Spleen (tissue), 11 donors: ENCODE results near the gene TUBGCP6. TPM values are rescaled to one million over a fixed set of nuclear protein-coding genes. Genes with fewer than 3 reads are reported as not detected.

ENCODE experiments used
- DNase-seq: peaks from one replicate; pipeline ENCODE4 v3.0.0-alpha.2; 2020
- H3K27ac ChIP-seq, 8 donors: fragments of 200-600 bp; sonication (generic) in 7 of 8; 1 replicate in 4 of 8; 2 replicates in 4 of 8; pipeline versions ENCODE4 v1.5.0 to v1.8.0; 2016 to 2021; ENCODE audit warnings: inconsistent platforms in 4 of 8, mild to moderate bottlenecking in 4 of 8, moderate library complexity in 1 of 8
- H3K27me3 ChIP-seq, 7 donors: fragments of 200-600 bp; sonication (generic) in 6 of 7; replicated peaks in 1 of 7; 1 replicate in 4 of 7; 2 replicates in 3 of 7; pipeline versions ENCODE4 v1.5.0 to v1.8.0; 2016 to 2021; ENCODE audit warnings: inconsistent platforms in 3 of 7, mild to moderate bottlenecking in 1 of 7
- H3K36me3 ChIP-seq, 6 donors: fragments of 200-600 bp; sonication (generic) in 5 of 6; 1 replicate in 4 of 6; 2 replicates in 2 of 6; pipeline versions ENCODE4 v1.5.0 to v1.8.0; 2016 to 2021; ENCODE audit warnings: inconsistent platforms in 2 of 6
- H3K4me1 ChIP-seq, 6 donors: fragments of 200-600 bp; sonication (generic) in 5 of 6; 1 replicate in 3 of 6; 2 replicates in 3 of 6; pipeline versions ENCODE4 v1.5.0 to v1.8.0; 2016 to 2021; ENCODE audit warnings: inconsistent platforms in 3 of 6
- H3K4me3 ChIP-seq, 8 donors: fragments of 200-600 bp; sonication (generic) in 7 of 8; 1 replicate in 4 of 8; 2 replicates in 4 of 8; pipeline versions ENCODE4 v1.5.0 to v1.8.0; 2016 to 2021; ENCODE audit warnings: inconsistent platforms in 4 of 8, mild to moderate bottlenecking in 4 of 8, moderate library complexity in 2 of 8
- H3K9me3 ChIP-seq, 8 donors: fragments of 200-600 bp; sonication (generic) in 7 of 8; 1 replicate in 4 of 8; 2 replicates in 4 of 8; pipeline versions ENCODE4 v1.5.0 to v1.8.0; 2016 to 2021; ENCODE audit warnings: inconsistent platforms in 4 of 8
- POLR2A ChIP-seq, 3 donors: fragments of 450-650 bp; IDR thresholded peaks; one replicate each; pipeline ENCODE4 v1.5.1; 2017; ENCODE audit warnings: antibody characterized with exemption in 3 of 3, mild to moderate bottlenecking in 1 of 3
- POLR2AphosphoS5 ChIP-seq, 3 donors: sonication (generic); formaldehyde crosslinking; IDR thresholded peaks; one replicate each; pipeline ENCODE4 v1.5.1; 2017; ENCODE audit warnings: antibody characterized with exemption in 3 of 3
- WGBS, 5 donors: extraction: QIAGEN DNeasy Blood & Tissue Kit in 3 of 5; methylation state at CpG; one replicate each; pipeline versions ENCODE4 v1.1.5 to v1.1.7; 2013 to 2018; 5-methylcytosine and 5-hydroxymethylcytosine counted together
- intact Hi-C: fragments of 100-400 bp; cut with DNase I; formaldehyde crosslinking; loops from one replicate; pipeline ENCODE4 v1.15.0; 2023; ENCODE audit warnings: low total_unique reads
- polyA plus RNA-seq, 3 donors: library from polyadenylated mRNA; stranded (reverse); fragments of 200-250 nt; gene quantifications; one replicate each; pipeline ENCODE4 v1.2.1, GENCODE V29; 2013
- total RNA-seq, 7 donors: library from RNA; depleted of rRNA in 3 of 7; stranded (reverse); fragments of >200 nt in 3 of 7; fragmentation: NEBNext Ultra II Directional in 4 of 7; extraction: Animal tissue kit (Norgen Biotek cat#: 25700) in 4 of 7; gene quantifications; one replicate each; pipeline versions ENCODE4 v1.1.0 to v1.2.1, GENCODE V29; 2016 to 2021
- TF ChIP-seq, protein P1 (sequence below), 11 experiments: fragments of 200-600 bp in 7 of 11; fragments of 450-650 bp in 4 of 11; sonication (generic) in 4 of 11; IDR thresholded peaks in 8 of 11; conservative IDR thresholded peaks in 3 of 11; 1 replicate in 7 of 11; 2 replicates in 4 of 11; pipeline versions ENCODE4 v1.4.0 to v1.8.0; 2016 to 2021; ENCODE audit warnings: antibody characterized with exemption in 11 of 11, inconsistent platforms in 4 of 11, mild to moderate bottlenecking in 1 of 11
- donor health status: healthy with polysubstance abuse.
- donor health status: DM: no; HTN: no; CAD: no; lungs with moderate emphysema.
- donor health status: DM: no; HTN: no; CAD: no.
- donor health status: Bipolar disorder and iron deficiency.
- donor health status: healthy.
- donor health status: DM: no; HTN: no; CAD: no.
- donor health status: DM: yes; HTN: yes; CAD: no.

The TUBGCP6 gene
- total and polyA plus RNA-seq, 10 donors = 36.0 to 98.0 (median 69.3) TPM

DNA sequence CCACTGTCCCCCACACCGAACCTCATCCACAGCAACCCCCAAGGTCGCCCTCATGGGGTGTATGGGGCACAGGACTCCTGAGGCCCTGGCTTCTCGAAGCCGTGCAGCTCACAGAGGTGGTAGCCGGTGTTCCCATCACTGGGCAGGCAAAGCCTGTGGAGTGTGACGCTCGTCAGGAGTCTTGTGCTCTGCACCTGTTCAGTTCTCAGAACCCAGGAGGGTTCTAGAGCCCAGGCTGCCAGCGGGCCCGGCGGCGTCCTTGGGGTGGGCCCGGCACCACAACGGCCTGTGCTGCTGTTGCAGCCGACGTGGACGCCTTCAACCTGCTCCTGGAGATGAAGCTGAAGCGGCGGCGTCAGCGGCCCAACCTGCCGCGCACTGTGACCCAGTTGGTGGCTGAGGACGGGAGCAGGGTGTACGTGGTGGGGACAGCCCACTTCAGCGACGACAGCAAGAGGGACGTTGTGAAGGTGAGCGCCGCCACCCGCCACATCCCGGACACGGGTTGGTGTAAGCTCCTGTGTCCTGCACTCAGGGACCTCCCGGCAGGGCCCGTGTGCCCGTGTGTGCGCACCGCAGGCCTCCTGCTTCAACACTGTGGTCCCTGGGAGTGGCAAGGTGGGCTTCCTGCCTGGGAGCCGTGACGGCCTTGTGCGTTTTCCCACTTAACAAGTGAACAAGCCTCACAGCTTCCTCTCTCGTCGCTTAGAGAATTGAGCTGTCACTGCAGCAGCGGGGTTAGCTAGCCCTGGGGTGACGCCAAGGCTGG lies 50.6 kb downstream of the TUBGCP6 start:
- WGBS, 5 donors = 89 to 94% (median 90%) methylated on average over 10 to 44 of the region's 44 CpGs
- peak overlapping the region in 2 of 8 donors; percentile 30 to 99 for H3K27ac ChIP-seq
- no peak for DNase-seq
- TF ChIP-seq, protein P1, sequence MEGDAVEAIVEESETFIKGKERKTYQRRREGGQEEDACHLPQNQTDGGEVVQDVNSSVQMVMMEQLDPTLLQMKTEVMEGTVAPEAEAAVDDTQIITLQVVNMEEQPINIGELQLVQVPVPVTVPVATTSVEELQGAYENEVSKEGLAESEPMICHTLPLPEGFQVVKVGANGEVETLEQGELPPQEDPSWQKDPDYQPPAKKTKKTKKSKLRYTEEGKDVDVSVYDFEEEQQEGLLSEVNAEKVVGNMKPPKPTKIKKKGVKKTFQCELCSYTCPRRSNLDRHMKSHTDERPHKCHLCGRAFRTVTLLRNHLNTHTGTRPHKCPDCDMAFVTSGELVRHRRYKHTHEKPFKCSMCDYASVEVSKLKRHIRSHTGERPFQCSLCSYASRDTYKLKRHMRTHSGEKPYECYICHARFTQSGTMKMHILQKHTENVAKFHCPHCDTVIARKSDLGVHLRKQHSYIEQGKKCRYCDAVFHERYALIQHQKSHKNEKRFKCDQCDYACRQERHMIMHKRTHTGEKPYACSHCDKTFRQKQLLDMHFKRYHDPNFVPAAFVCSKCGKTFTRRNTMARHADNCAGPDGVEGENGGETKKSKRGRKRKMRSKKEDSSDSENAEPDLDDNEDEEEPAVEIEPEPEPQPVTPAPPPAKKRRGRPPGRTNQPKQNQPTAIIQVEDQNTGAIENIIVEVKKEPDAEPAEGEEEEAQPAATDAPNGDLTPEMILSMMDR (IDR thresholded peaks at IDR 0.05 in 8 of 11, conservative IDR thresholded peaks at IDR 0.05 in 3 of 11) = no peak
- TF ChIP-seq POLR2AphosphoS5 (IDR thresholded peaks at IDR 0.05) (peak; percentile 8 to 54 (median 15)), POLR2A (IDR thresholded peaks at IDR 0.05) (no peak)
- intact Hi-C loops = no loop called here
- H3K4me1 ChIP-seq = peaks cover 44 to 90% (median 63%) of the 10 kb centered on the region in 6 donors
- peaks cover 0 to 64% (median 49%) of the 10 kb centered on the region in 6 donors for H3K36me3 ChIP-seq
- H3K4me3 ChIP-seq = no peak overlapping the region
- no peaks in the 10 kb centered on the region for H3K27me3 ChIP-seq
- no peaks in the 10 kb centered on the region for H3K9me3 ChIP-seq

DNA sequence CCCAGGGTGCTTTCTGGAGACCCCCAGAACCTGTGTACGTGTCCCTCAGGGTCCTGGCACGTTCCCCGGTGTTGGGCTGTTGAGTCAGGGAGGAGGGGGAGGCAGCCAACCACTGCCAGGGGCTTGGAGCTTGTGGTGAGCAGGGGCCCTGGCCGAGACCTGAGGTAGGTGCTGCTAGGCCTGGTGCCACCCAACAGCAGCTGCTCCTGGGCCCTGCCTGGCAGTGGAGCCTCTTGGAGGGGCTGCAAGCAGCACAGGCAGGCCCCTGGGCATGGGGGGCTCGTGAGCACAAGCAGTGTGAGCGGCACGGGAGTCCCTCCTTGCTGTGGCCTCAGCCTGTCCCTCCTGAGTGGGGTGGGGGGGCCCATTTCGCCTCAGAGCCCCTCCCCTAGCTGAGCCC lies 51.2 kb downstream of the TUBGCP6 start:
- intact Hi-C loops = no loop called here
- no peaks in the 10 kb centered on the region for H3K27me3 ChIP-seq
- no peak overlapping the region for H3K4me3 ChIP-seq
- TF ChIP-seq, protein P1 (IDR thresholded peaks at IDR 0.05 in 8 of 11, conservative IDR thresholded peaks at IDR 0.05 in 3 of 11) = no peak
- TF ChIP-seq POLR2A (IDR thresholded peaks at IDR 0.05) (no peak), POLR2AphosphoS5 (IDR thresholded peaks at IDR 0.05) (no peak)
- 90 to 97% (median 91%) methylated on average over 2 to 8 of the region's 8 CpGs for WGBS, 5 donors
- peak overlapping the region in 3 of 8 donors; percentile 30 to 99 (median 98) for H3K27ac ChIP-seq
- peaks cover 48 to 90% (median 68%) of the 10 kb centered on the region in 6 donors for H3K4me1 ChIP-seq
- H3K36me3 ChIP-seq = peaks cover 0 to 58% (median 46%) of the 10 kb centered on the region in 6 donors
- no peak for DNase-seq
- no peaks in the 10 kb centered on the region for H3K9me3 ChIP-seq

DNA sequence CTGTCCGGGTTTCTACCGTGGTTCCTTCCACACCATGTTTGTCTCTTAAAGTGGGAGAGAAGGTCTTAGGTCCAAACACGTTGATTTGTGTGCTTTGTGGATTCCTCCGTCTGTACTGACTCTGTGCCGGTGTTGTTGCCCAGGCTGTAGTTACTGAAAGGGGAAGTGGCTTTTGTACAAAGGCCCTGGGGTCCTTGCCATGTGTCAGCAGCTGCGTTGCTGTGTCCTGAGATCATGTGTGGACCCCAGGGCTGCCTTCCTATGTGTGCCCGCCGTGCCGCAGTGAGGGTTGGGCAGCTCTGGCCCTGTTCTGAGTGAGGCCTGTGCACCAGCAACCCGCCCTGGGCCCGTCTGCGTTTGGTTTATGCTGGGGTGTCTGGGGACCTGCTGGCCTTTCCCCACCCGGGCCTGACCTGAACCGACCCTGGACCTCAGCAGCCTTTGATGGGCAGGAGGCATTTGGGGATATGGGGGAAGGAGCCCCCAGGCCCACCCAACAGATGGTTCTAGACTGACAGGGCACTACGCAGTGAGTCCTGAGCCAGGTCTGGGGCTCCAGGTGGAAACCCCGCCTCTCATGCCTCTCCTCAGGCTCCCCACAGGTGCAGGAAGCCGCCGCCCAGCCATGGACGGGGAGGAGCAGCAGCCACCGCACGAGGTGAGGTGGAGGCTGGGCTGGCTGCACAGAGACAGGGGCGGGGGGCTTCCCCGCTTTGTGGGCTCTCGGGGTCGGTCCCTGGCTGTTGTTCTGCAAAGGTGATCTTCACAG lies 52.2 kb downstream of the TUBGCP6 start:
- Histone ChIP-seq H3K4me3 (peak overlapping the region in 5 of 8 donors; percentile 15 to 68 (median 40)), H3K36me3 (peaks cover 0 to 48% (median 37%) of the 10 kb centered on the region in 6 donors), H3K27ac (peak overlapping the region; percentile 85 to 99 (median 96)), H3K27me3 (no peaks in the 10 kb centered on the region), H3K9me3 (no peaks in the 10 kb centered on the region), H3K4me1 (peaks cover 49 to 90% (median 77%) of the 10 kb centered on the region in 6 donors)
- TF ChIP-seq, protein P1 (IDR thresholded peaks at IDR 0.05 in 8 of 11, conservative IDR thresholded peaks at IDR 0.05 in 3 of 11) = no peak
- TF ChIP-seq POLR2A (IDR thresholded peaks at IDR 0.05) (no peak), POLR2AphosphoS5 (IDR thresholded peaks at IDR 0.05) (peak; percentile 54 to 78 (median 57))
- WGBS, 5 donors = 41 to 66% (median 47%) methylated on average over 23 to 25 of the region's 25 CpGs
- intact Hi-C loops = no loop called here
- peak; percentile 89 for DNase-seq
